Nephron (organoid): Measurements from ENCODE around the gene TTC33.

Experiments
- H3K27ac Mint-ChIP-seq, 3 experiments: 2 replicates each; pipeline ENCODE4 v1.8.0; 2020; ENCODE audit warnings: mixed read lengths in 3 of 3, mild to moderate bottlenecking in 2 of 3, moderate library complexity in 1 of 3
- H3K27me3 Mint-ChIP-seq: 2 replicates; pipeline ENCODE4 v1.8.0; 2021; ENCODE audit warnings: low read depth, mild to moderate bottlenecking, moderate library complexity, mixed read lengths
- H3K36me3 Mint-ChIP-seq: 2 replicates; pipeline ENCODE4 v1.8.0; 2020; ENCODE audit warnings: low read depth, mixed read lengths
- H3K4me1 Mint-ChIP-seq: 2 replicates; pipeline ENCODE4 v1.8.0; 2020; ENCODE audit warnings: mixed read lengths
- H3K4me3 Mint-ChIP-seq, 3 experiments: 2 replicates each; pipeline ENCODE4 v1.8.0; 2020; ENCODE audit warnings: mild to moderate bottlenecking in 3 of 3, mixed read lengths in 3 of 3, moderate library complexity in 2 of 3
- H3K9me3 Mint-ChIP-seq: 2 replicates; pipeline ENCODE4 v1.8.0; 2020; ENCODE audit warnings: mixed read lengths
- TF ChIP-seq, protein P1 (sequence below), 3 experiments: fragments of 200-600 bp; sonication (generic); IDR thresholded peaks; one replicate each; pipeline ENCODE4 v1.5.0; 2021; ENCODE audit warnings: antibody characterized with exemption in 3 of 3; ENCODE audit not compliant: unreplicated experiment in 3 of 3

The TTC33 gene

DNA sequence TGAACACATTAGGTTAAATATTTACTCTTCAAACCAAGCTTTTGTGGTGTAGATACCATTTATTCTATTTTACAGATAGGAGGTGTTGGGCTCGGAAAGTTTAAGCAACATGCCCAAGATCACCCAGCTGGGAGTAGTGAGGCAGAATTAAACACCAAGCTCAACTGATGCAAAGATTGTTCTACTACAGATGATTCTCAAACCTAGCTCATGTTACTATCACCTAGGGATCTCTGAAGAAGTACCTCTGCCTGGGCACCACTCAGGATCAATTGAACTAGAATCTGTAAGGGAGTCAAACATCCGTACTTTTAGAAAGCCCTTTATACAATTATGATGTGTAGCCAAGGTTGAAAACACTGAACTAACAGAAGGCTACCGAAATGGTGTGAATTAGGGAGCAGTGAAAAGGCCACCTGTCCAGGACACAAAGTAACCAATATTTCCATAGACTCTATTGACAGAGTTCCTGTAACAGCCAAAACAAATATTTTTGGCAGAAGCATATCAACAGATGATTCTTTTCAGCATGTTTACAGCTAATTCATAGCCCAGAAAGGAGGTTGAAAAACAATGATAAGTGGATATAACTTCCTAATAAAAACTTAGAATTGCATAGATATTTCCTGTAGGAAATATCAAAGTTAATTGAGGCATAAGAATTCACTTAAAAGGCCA lies 234.5 kb downstream of the TTC33 start:
- TF ChIP-seq, protein P1, sequence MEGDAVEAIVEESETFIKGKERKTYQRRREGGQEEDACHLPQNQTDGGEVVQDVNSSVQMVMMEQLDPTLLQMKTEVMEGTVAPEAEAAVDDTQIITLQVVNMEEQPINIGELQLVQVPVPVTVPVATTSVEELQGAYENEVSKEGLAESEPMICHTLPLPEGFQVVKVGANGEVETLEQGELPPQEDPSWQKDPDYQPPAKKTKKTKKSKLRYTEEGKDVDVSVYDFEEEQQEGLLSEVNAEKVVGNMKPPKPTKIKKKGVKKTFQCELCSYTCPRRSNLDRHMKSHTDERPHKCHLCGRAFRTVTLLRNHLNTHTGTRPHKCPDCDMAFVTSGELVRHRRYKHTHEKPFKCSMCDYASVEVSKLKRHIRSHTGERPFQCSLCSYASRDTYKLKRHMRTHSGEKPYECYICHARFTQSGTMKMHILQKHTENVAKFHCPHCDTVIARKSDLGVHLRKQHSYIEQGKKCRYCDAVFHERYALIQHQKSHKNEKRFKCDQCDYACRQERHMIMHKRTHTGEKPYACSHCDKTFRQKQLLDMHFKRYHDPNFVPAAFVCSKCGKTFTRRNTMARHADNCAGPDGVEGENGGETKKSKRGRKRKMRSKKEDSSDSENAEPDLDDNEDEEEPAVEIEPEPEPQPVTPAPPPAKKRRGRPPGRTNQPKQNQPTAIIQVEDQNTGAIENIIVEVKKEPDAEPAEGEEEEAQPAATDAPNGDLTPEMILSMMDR (IDR thresholded peaks at IDR 0.05; ENCODE audit: unreplicated experiment in 3 of 3), result no peak
- Mint-ChIP-seq H3K27ac (no peak overlapping the region), H3K9me3 (peaks cover 13% of the 10 kb centered on the region), H3K36me3 (no peaks in the 10 kb centered on the region), H3K4me1 (no peaks in the 10 kb centered on the region), H3K4me3 (no peak overlapping the region), H3K27me3 (no peaks in the 10 kb centered on the region)

DNA sequence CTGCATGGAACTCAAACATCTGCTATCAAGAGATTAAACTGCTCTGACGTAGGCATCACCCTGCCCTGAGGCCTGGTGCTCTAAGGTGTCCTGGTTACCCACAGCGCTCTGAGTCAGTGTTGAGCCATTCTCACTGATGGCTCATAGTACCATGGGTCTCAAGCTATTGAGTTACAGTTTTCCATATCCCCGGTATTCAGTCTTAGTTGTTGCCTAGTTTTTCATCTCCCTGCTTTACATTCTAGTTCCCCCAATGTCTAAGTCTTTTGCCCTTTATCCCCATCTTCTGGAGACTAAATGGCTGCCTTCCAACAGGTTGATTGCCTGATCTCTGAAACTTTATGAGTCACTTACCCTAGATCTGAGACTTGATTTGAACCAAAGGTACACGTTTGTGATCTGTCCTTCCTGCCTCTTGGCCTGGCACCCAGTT lies 237.3 kb downstream of the TTC33 start:
- Mint-ChIP-seq H3K27me3 (no peaks in the 10 kb centered on the region), H3K27ac (no peak overlapping the region), H3K9me3 (peaks cover 7% of the 10 kb centered on the region), H3K4me3 (no peak overlapping the region), H3K4me1 (no peaks in the 10 kb centered on the region), H3K36me3 (no peaks in the 10 kb centered on the region)
- TF ChIP-seq, protein P1 (IDR thresholded peaks at IDR 0.05; ENCODE audit: unreplicated experiment in 3 of 3), result no peak

GRCh38 chr5:40515476-40515875 lies 240.3 kb downstream of the TTC33 start:
- H3K27me3 Mint-ChIP-seq, result no peaks in the 10 kb centered on the region
- TF ChIP-seq, protein P1 (IDR thresholded peaks at IDR 0.05; ENCODE audit: unreplicated experiment in 3 of 3), result no peak
- no peak overlapping the region for H3K4me3 Mint-ChIP-seq
- H3K36me3 Mint-ChIP-seq, result no peaks in the 10 kb centered on the region
- H3K9me3 Mint-ChIP-seq, result no peaks in the 10 kb centered on the region
- H3K4me1 Mint-ChIP-seq, result no peaks in the 10 kb centered on the region
- H3K27ac Mint-ChIP-seq, result no peak overlapping the region

- H3K36me3 Mint-ChIP-seq, result no peaks in the 10 kb centered on the region
- no peak overlapping the region for H3K27ac Mint-ChIP-seq
- no peaks in the 10 kb centered on the region for H3K27me3 Mint-ChIP-seq
- no peaks in the 10 kb centered on the region for H3K4me1 Mint-ChIP-seq
- no peak overlapping the region for H3K4me3 Mint-ChIP-seq
- H3K9me3 Mint-ChIP-seq, result no peaks in the 10 kb centered on the region
- TF ChIP-seq, protein P1 (IDR thresholded peaks at IDR 0.05; ENCODE audit: unreplicated experiment in 3 of 3), result no peak
Observed at GRCh38 chr5:40514976-40515375, 240.8 kb downstream of the TTC33 start.

DNA sequence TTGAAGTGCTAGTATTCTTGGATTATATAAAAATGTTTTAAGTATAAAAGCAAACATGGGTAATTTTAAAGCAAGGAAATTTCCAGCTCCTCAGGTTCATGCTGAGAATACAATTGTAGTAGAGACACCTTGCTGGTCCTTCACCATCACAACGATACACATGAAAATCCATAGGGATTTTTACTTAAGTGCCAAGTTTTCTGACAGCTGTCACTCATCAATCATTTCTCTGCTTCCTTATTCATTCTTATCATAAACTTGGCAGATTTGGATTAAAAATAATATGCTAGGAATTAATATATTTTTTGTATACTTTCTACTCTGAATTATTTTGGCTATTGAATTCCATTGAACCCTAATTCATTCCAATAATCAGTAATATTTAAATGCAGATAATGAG lies 244.0 kb downstream of the TTC33 start:
- no peaks in the 10 kb centered on the region for H3K27me3 Mint-ChIP-seq
- TF ChIP-seq, protein P1 (IDR thresholded peaks at IDR 0.05; ENCODE audit: unreplicated experiment in 3 of 3), result no peak

GRCh38 chr5:40507095-40507494 lies 248.7 kb downstream of the TTC33 start:
- TF ChIP-seq, protein P1 (IDR thresholded peaks at IDR 0.05; ENCODE audit: unreplicated experiment in 3 of 3), result no peak
- H3K4me3 Mint-ChIP-seq, result no peak overlapping the region
- no peak overlapping the region for H3K27ac Mint-ChIP-seq
- no peaks in the 10 kb centered on the region for H3K4me1 Mint-ChIP-seq
- H3K36me3 Mint-ChIP-seq, result no peaks in the 10 kb centered on the region
- no peaks in the 10 kb centered on the region for H3K27me3 Mint-ChIP-seq
- H3K9me3 Mint-ChIP-seq, result no peaks in the 10 kb centered on the region

More for the DNA sequence above, 244.0 kb downstream of the TTC33 start:
- H3K4me3 Mint-ChIP-seq, result no peak overlapping the region
- H3K27ac Mint-ChIP-seq, result no peak overlapping the region
- no peaks in the 10 kb centered on the region for H3K9me3 Mint-ChIP-seq
- H3K4me1 Mint-ChIP-seq, result no peaks in the 10 kb centered on the region
- no peaks in the 10 kb centered on the region for H3K36me3 Mint-ChIP-seq
